ENCODE measurements around the gene HS3ST3A1. TPM values are rescaled to one million over a fixed set of nuclear protein-coding genes. Genes with fewer than 3 reads are reported as not detected.

The HS3ST3A1 gene
- total and polyA plus RNA-seq, 2 of the 8 experiments (the other 6 are each of a cell fraction or from before 2014, with no cell fraction given): 5.4 to 5.7 TPM

GRCh38 chr17:13457783-13458182 is 143.9 kb downstream of the HS3ST3A1 start:
- no peak overlapping the region for H2AFZ ChIP-seq (ENCODE audit: low read length)
- ChIA-PET CTCF (ENCODE audit: partially characterized antibody) (no interaction called here), POLR2A (ENCODE audit: partially characterized antibody) (no interaction called here)
- no peaks in the 10 kb centered on the region for H3K79me2 ChIP-seq (ENCODE audit: control insufficient read depth in 1 of 2, insufficient read depth in 2 of 2, low read length in 2 of 2)
- H4K8ac ChIP-seq (ENCODE audit: extremely low read depth, insufficient read depth, low read length): no peak overlapping the region
- H3K4ac ChIP-seq (replicated peaks; ENCODE audit: insufficient read length, low read depth, low read length): no peak overlapping the region
- H3K4me2 ChIP-seq (ENCODE audit: insufficient read depth in 1 of 2, low read depth in 2 of 2, low read length in 2 of 2): no peak overlapping the region
- H2BK20ac ChIP-seq (ENCODE audit: low read length): no peak overlapping the region
- no peaks in the 10 kb centered on the region for H4K20me1 ChIP-seq (replicated peaks in 1 of 2; ENCODE audit: control insufficient read depth in 1 of 2, insufficient read depth in 2 of 2, low read length in 2 of 2)
- no peaks in the 10 kb centered on the region for H3K9me3 ChIP-seq (ENCODE audit: insufficient read depth in 2 of 2, low read depth in 1 of 2, low read length in 1 of 2)
- no peak overlapping the region for H4K5ac ChIP-seq (ENCODE audit: insufficient read length, low read depth, low read length)
- H3K79me1 ChIP-seq (ENCODE audit: low read depth, low read length): no peaks in the 10 kb centered on the region
- H2BK15ac ChIP-seq (ENCODE audit: low read length): no peak overlapping the region
- H4K91ac ChIP-seq (replicated peaks; ENCODE audit: insufficient read length, low read length): no peak overlapping the region
- no peaks in the 10 kb centered on the region for H3K23me2 ChIP-seq (ENCODE audit: low read depth, low read length)
- WGBS, 2 experiments (ENCODE audit: extremely low coverage in 1 of 2, insufficient coverage in 1 of 2, insufficient read length in 1 of 2, insufficient replicate concordance in 2 of 2, low coverage in 1 of 2, low lambda C conversion rate in 2 of 2, missing lambda C conversion rate in 1 of 2): 88% methylated on average over 3 of the region's 3 CpGs; no CpG with 5 or more reads in 1 of the 2 experiments
- no peak overlapping the region for H3K14ac ChIP-seq (ENCODE audit: insufficient read length)
- H3K23ac ChIP-seq (ENCODE audit: insufficient read length): no peak overlapping the region
- no peak overlapping the region for H3K4me3 ChIP-seq (ENCODE audit: extremely low read depth in 1 of 4, insufficient read depth in 2 of 4, low read depth in 3 of 4, low read length in 4 of 4)
- no peak overlapping the region for H3K27ac ChIP-seq (ENCODE audit: low read depth, low read length)
- no peak overlapping the region for H2AK5ac ChIP-seq (ENCODE audit: low read depth, low read length)
- DNase-seq (ENCODE audit: low read depth in 1 of 2, low spot score in 2 of 2) (no peak), FAIRE-seq (no peak)
- H3K27me3 ChIP-seq (replicated peaks in 1 of 4; ENCODE audit: control insufficient read depth in 3 of 4, extremely low read depth in 1 of 4, insufficient read depth in 3 of 4, low read length in 3 of 4): no peaks in the 10 kb centered on the region
- no peaks in the 10 kb centered on the region for H3K36me3 ChIP-seq (ENCODE audit: control insufficient read depth in 2 of 4, insufficient read depth in 4 of 4, low read length in 3 of 4)
- H3K56ac ChIP-seq (replicated peaks; ENCODE audit: insufficient read length, low read depth, low read length): no peak overlapping the region
- H3K4me1 ChIP-seq (replicated peaks in 1 of 4; ENCODE audit: control insufficient read depth in 3 of 4, insufficient read depth in 4 of 4, low read length in 3 of 4): no peaks in the 10 kb centered on the region
- H3K18ac ChIP-seq (ENCODE audit: extremely low read depth, low read length): no peak overlapping the region
- H2BK5ac ChIP-seq (ENCODE audit: low read depth, low read length): no peak overlapping the region
- no peak overlapping the region for H2BK12ac ChIP-seq (ENCODE audit: low read depth, low read length)
- H2BK120ac ChIP-seq (replicated peaks; ENCODE audit: low read depth, low read length): no peak overlapping the region
- H3K9ac ChIP-seq (replicated peaks in 1 of 4; ENCODE audit: extremely low read depth in 1 of 4, low read depth in 3 of 4, low read length in 3 of 4): no peak overlapping the region
- TF ChIP-seq EZH2 (IDR thresholded peaks at IDR 0.05; ENCODE audit: low read depth, low read length, severe bottlenecking): no peak
- TF ChIP-seq SIX5 (IDR thresholded peaks at IDR 0.05; ENCODE audit: low read depth, low read length): no peak
- no peak for TF ChIP-seq CBX8 (IDR thresholded peaks at IDR 0.05; ENCODE audit: borderline replicate concordance, low read depth, low read length)
- no peak for TF ChIP-seq SRF (IDR thresholded peaks at IDR 0.05; ENCODE audit: low read depth, low read length)
- TF ChIP-seq, protein P1, sequence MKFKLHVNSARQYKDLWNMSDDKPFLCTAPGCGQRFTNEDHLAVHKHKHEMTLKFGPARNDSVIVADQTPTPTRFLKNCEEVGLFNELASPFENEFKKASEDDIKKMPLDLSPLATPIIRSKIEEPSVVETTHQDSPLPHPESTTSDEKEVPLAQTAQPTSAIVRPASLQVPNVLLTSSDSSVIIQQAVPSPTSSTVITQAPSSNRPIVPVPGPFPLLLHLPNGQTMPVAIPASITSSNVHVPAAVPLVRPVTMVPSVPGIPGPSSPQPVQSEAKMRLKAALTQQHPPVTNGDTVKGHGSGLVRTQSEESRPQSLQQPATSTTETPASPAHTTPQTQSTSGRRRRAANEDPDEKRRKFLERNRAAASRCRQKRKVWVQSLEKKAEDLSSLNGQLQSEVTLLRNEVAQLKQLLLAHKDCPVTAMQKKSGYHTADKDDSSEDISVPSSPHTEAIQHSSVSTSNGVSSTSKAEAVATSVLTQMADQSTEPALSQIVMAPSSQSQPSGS (IDR thresholded peaks at IDR 0.05; ENCODE audit: low read length): no peak
- no peak for TF ChIP-seq FOSL1 (IDR thresholded peaks at IDR 0.05; ENCODE audit: insufficient read depth, low read depth, low read length)
- TF ChIP-seq CHD2 (IDR thresholded peaks at IDR 0.05; ENCODE audit: low read length): no peak
- no peak for TF ChIP-seq ZNF274 (IDR thresholded peaks at IDR 0.05; ENCODE audit: borderline replicate concordance, extremely low read depth, low read length)
- TF ChIP-seq CHD1 (IDR thresholded peaks at IDR 0.05; ENCODE audit: low read depth, low read length): no peak
- no peak for TF ChIP-seq NANOG (IDR thresholded peaks at IDR 0.05; ENCODE audit: insufficient read depth, low read depth, low read length, poor library complexity, severe bottlenecking)
- TF ChIP-seq SIRT6 (IDR thresholded peaks at IDR 0.05; ENCODE audit: low read length): no peak
- TF ChIP-seq TEAD4 (IDR thresholded peaks at IDR 0.05; ENCODE audit: low read depth, low read length): no peak
- no peak for TF ChIP-seq POLR2AphosphoS5 (IDR thresholded peaks at IDR 0.05; ENCODE audit: low read depth, low read length)
- TF ChIP-seq EGR1 (IDR thresholded peaks at IDR 0.05; ENCODE audit: borderline replicate concordance, low read depth, low read length): no peak
